Activated B cell treated with CpG ODN at 0.5 μM for 24 hours (primary cell): Measurements from ENCODE around the gene PEPD. TPM values are rescaled to one million over a fixed set of nuclear protein-coding genes. Genes with fewer than 3 reads are reported as not detected.

ENCODE experiments used
- ATAC-seq: fragments of 200-7000 bp; cut with Tn5 transposase; one replicate; pipeline ENCODE4 v1.10.0; 2021; ENCODE audit warnings: low read depth, mild to moderate bottlenecking, moderate library complexity
- CTCF ChIA-PET: fragments of 350-600 bp; sonication (Branson Sonifier 250); formaldehyde crosslinking; loops from one replicate; lab custom pipeline; 2021; ENCODE audit warnings: antibody characterized with exemption; lab: Charles Lee
- POLR2A ChIA-PET: fragments of 350-600 bp; sonication (Branson Sonifier 250); formaldehyde crosslinking; loops from one replicate; lab custom pipeline; 2021; ENCODE audit warnings: antibody characterized with exemption; lab: Charles Lee
- DNase-seq: peaks from one replicate; pipeline ENCODE4 v3.0.0; 2022
- H3K27ac Mint-ChIP-seq: one replicate; pipeline ENCODE4 v1.8.0; 2020; ENCODE audit warnings: mixed read lengths
- H3K27me3 Mint-ChIP-seq: one replicate; pipeline ENCODE4 v1.8.0; 2021; ENCODE audit warnings: mixed read lengths
- H3K36me3 Mint-ChIP-seq: one replicate; pipeline ENCODE4 v1.8.0; 2021; ENCODE audit warnings: low read depth, mixed read lengths
- H3K4me1 Mint-ChIP-seq: one replicate; pipeline ENCODE4 v1.8.0; 2021; ENCODE audit warnings: mixed read lengths
- H3K4me3 Mint-ChIP-seq: one replicate; pipeline ENCODE4 v1.8.0; 2020; ENCODE audit warnings: mild to moderate bottlenecking, mixed read lengths
- H3K9me3 Mint-ChIP-seq: one replicate; pipeline ENCODE4 v1.8.0; 2020; ENCODE audit warnings: mixed read lengths
- intact Hi-C: fragments of 100-400 bp; cut with micrococcal nuclease; formaldehyde crosslinking; loops from one replicate; pipeline ENCODE4 v1.15.1; 2024
- total RNA-seq: library from RNA; stranded (reverse); gene quantifications from 2 replicates; pipeline ENCODE4 v1.2.3, GENCODE V29; 2022
- TF ChIP-seq, protein P1 (sequence below): fragments of 200-600 bp; IDR thresholded peaks from one replicate; pipeline ENCODE4 v1.8.0; 2022; ENCODE audit warnings: antibody characterized with exemption, mild to moderate bottlenecking

PEPD gene
- total RNA-seq, 1 donor from 2014 or later = 49.1 TPM

DNA sequence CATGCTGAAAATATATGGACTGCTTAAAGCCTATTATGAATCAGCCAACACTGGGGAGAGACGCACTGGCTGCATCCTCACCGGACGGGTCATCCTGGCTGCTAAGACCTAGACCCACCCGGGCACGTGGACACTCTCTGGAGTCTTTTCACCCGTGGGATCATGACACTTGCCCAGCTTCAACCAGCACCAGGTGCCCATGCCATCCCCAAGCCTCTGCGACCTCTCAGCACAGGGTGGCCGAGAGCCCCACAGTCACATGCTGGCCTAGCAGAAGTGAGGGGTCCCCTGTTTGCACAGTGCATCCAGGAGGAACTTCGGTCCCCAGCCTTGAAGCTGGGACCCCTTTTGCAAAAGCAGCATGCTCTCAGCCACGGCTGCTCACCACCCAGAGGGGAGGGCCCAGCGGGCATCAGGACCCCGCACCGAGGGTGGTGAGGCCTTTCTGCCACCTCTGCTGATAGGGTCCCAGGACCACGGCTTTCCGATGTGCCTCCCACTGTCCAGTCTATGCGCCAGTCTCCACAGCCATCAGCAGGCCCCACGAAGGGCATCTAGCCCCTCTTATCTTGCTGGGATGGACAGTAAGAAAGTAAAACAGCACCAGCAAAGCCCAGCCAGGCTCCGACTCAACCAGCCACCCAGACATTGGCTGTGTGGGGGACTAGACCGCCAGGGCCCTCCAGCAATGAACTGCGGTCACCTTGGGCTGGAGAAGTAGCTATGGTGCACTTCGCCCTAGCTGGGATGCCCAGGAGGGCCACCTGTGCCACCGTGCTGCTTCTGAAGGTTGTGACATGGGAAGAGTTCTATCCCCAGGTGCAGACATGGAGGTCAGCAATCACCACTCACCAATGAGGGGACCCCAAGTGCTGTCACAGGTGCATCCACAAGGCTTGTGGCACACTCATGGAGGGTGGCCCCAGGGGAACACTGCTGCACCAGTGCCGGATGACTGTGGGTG, 75.0 kb downstream of the PEPD start:
- ATAC-seq (no peak), DNase-seq (no peak)
- CTCF ChIA-PET = no interaction called here
- TF ChIP-seq, protein P1, sequence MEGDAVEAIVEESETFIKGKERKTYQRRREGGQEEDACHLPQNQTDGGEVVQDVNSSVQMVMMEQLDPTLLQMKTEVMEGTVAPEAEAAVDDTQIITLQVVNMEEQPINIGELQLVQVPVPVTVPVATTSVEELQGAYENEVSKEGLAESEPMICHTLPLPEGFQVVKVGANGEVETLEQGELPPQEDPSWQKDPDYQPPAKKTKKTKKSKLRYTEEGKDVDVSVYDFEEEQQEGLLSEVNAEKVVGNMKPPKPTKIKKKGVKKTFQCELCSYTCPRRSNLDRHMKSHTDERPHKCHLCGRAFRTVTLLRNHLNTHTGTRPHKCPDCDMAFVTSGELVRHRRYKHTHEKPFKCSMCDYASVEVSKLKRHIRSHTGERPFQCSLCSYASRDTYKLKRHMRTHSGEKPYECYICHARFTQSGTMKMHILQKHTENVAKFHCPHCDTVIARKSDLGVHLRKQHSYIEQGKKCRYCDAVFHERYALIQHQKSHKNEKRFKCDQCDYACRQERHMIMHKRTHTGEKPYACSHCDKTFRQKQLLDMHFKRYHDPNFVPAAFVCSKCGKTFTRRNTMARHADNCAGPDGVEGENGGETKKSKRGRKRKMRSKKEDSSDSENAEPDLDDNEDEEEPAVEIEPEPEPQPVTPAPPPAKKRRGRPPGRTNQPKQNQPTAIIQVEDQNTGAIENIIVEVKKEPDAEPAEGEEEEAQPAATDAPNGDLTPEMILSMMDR = no peak
- intact Hi-C loops = no loop called here
- no peaks in the 10 kb centered on the region for H3K4me1 Mint-ChIP-seq
- peaks cover 8% of the 10 kb centered on the region for H3K36me3 Mint-ChIP-seq
- H3K27me3 Mint-ChIP-seq = no peaks in the 10 kb centered on the region
- no peak overlapping the region for H3K4me3 Mint-ChIP-seq
- POLR2A ChIA-PET = no interaction called here
- H3K27ac Mint-ChIP-seq = no peak overlapping the region
- H3K9me3 Mint-ChIP-seq = no peaks in the 10 kb centered on the region

DNA sequence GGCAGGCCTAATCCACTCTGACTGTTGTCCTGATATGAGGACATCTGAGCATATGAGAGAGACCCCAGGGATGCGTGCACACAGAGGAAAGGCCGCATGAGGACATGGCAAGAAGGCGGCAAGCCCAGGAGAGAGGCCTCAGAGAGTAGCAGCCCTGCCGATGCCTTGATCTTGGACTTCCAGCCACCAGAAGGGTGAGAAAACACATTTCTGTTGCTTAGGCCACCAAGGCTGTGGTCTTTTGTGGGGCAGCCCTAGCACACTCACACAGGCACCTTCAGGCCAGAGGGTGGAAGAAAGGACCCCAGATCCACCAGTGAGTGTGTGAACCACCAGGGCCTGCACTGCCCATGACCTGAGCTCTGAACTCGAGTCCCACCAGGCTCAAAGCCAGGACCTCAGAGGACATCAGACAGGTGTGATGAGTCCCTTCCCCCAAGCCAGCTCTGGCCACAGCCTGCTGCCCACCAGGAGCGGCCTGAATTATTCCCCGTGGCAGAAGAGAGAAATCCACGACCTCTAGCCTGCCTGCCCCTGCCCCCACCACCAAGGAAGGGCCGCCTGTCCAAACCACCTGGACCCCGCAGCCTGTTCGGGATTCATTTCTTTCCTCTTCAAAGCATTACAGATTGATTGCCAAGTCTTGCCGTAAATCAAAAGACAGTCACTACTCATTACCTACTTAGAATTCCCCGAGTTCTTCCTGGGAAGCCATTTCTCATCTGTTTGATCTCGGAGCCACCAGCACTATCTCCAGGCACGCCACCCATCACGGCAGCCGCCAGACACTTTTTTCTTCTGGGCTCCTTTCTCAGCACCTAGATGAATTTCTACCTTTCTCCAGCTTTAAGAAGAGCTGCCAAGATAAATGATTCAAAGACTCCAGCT, 75.9 kb downstream of the PEPD start:
- Mint-ChIP-seq H3K36me3 (peaks cover 8% of the 10 kb centered on the region), H3K4me3 (no peak overlapping the region), H3K4me1 (no peaks in the 10 kb centered on the region), H3K27me3 (no peaks in the 10 kb centered on the region), H3K27ac (no peak overlapping the region), H3K9me3 (no peaks in the 10 kb centered on the region)
- TF ChIP-seq, protein P1 = no peak
- POLR2A ChIA-PET = no interaction called here
- CTCF ChIA-PET = no interaction called here
- DNase-seq (no peak), ATAC-seq (no peak)
- intact Hi-C loops = no loop called here

DNA sequence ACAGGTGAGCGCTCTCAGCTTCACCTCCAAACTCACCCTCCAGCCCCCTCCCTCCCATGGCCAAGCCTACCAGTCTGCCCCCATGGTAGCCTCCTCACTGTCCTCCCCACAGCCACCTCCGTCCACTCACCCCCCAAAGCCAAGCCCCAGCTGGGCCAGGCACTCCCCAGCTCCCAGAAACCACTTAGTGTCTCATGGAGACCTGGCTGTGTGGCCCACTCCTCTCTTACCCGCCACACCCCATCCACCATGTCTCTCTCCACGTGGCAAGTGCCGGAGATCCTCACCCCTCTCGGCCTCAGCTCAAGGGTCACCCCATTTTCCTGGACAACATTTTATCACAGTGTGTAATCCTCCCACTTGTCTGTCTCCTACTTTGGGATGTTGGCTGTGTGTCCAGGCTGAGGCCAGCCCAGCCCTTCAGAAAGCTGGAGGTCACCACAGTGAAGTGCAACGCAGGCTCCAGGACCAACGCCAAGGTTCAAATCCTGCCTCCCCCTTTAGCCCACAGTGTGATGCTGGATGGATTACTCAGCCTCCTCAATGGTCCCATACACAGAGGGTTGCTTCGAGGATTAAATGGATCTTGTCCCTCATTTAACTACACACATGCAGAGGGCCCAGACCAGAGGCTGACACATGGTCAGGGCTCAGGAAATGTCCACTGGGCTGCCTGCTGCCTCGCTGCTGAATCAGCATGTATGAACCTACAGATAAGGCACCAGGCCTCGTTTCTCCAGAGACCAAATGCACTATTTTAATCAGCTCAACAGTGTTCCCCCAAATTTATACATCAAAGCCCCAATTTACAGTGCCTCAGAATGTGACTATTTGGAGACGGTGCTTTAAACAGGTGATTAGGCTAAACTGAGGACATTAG, 76.8 kb downstream of the PEPD start:
- intact Hi-C loops = no loop called here
- TF ChIP-seq, protein P1 = no peak
- H3K9me3 Mint-ChIP-seq = no peaks in the 10 kb centered on the region
- H3K27ac Mint-ChIP-seq = no peak overlapping the region
- H3K4me1 Mint-ChIP-seq = no peaks in the 10 kb centered on the region
- H3K36me3 Mint-ChIP-seq = peaks cover 8% of the 10 kb centered on the region
- DNase-seq = no peak
- POLR2A ChIA-PET = no interaction called here
- H3K27me3 Mint-ChIP-seq = no peaks in the 10 kb centered on the region
- ATAC-seq = no peak
- H3K4me3 Mint-ChIP-seq = no peak overlapping the region
- CTCF ChIA-PET = no interaction called here

DNA sequence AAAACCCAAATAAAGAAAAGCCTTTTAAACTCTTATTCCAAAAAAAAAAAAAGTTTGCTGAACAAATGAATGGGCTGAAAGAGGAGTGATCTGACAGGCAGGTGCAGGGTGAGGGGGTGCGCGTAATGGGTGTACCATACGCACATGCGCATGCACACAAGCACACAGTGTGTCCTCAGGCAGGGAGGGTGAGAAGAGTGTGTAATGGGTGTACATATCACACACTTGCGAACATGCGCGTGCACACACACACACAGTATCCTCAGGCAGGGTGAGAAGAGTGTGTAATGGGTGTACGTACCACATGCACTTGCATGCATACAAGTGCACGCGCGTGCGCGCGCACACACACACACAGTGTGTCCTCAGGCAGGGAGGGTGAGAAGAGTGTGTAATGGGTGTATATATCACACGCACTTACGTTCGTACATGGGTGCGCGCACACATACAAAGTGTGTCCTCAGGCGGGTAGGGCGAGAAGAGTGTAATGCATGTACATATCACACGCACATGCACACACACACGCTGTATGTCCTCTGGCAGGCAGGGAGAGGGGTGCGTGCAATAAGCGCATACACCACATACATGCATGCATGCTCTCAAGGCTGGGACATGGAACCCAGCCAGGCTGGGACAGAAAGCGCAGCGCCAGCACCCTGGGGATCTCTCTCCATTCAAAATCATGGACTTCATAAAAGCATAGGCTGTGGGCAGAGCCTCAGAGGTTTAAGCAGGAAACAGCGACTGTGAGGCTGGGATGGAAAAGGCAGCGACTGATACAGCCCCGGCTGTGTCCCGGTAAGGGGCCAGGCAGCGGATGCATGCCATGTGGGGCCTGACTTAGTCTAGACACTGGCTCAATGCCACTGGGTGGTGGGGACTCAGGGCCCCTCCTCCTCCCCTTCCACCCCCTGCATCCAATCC, 77.7 kb downstream of the PEPD start:
- Mint-ChIP-seq H3K9me3 (no peaks in the 10 kb centered on the region), H3K36me3 (peaks cover 2% of the 10 kb centered on the region), H3K27ac (no peak overlapping the region), H3K4me1 (no peaks in the 10 kb centered on the region), H3K27me3 (no peaks in the 10 kb centered on the region), H3K4me3 (no peak overlapping the region)
- TF ChIP-seq, protein P1 = no peak
- ATAC-seq (no peak), DNase-seq (no peak)
- POLR2A ChIA-PET = no interaction called here
- intact Hi-C loops = no loop called here
- CTCF ChIA-PET = no interaction called here
